ENCODE measurements around the gene TEAD4.

The TEAD4 gene

GRCh38 chr12:3032770-3033538, 73.8 kb downstream of the TEAD4 start:
- DNase-seq (ENCODE audit: low spot score), result no peak

- no peak for DNase-seq (ENCODE audit: low spot score)
Measured at GRCh38 chr12:3033539-3033867, 74.3 kb downstream of the TEAD4 start.

- DNase-seq (ENCODE audit: low spot score), result peak; percentile 86
Measured at GRCh38 chr12:3034067-3034750, 75.0 kb downstream of the TEAD4 start.

GRCh38 chr12:3035171-3035570, 76.0 kb downstream of the TEAD4 start:
- DNase-seq (ENCODE audit: low spot score), result peak; percentile 43

- no peak for DNase-seq (ENCODE audit: low spot score)
Measured at GRCh38 chr12:3035815-3036702, 76.9 kb downstream of the TEAD4 start.

GRCh38 chr12:3036901-3037600, 77.9 kb downstream of the TEAD4 start:
- DNase-seq (ENCODE audit: low spot score), result no peak

GRCh38 chr12:3038166-3038565, 79.0 kb downstream of the TEAD4 start:
- DNase-seq (ENCODE audit: low spot score), result no peak

- DNase-seq (ENCODE audit: low spot score), result no peak
Measured at GRCh38 chr12:3038926-3039510, 79.8 kb downstream of the TEAD4 start.

- DNase-seq (ENCODE audit: low spot score), result no peak
Measured at GRCh38 chr12:3040026-3040656, 80.9 kb downstream of the TEAD4 start.

- no peak for DNase-seq (ENCODE audit: low spot score)
Measured at GRCh38 chr12:3040663-3041544, 81.7 kb downstream of the TEAD4 start.

- peak; percentile 91 for DNase-seq (ENCODE audit: low spot score)
Measured at GRCh38 chr12:3041558-3042164, 82.5 kb downstream of the TEAD4 start.

GRCh38 chr12:3042394-3042793, 83.2 kb downstream of the TEAD4 start:
- DNase-seq (ENCODE audit: low spot score), result peak; percentile 4

- DNase-seq (ENCODE audit: low spot score), result no peak
Measured at GRCh38 chr12:3042826-3043225, 83.6 kb downstream of the TEAD4 start.

GRCh38 chr12:3043406-3043805, 84.2 kb downstream of the TEAD4 start:
- DNase-seq (ENCODE audit: low spot score), result no peak

GRCh38 chr12:3044141-3044630, 85.0 kb downstream of the TEAD4 start:
- no peak for DNase-seq (ENCODE audit: low spot score)

GRCh38 chr12:3045494-3045893, 86.3 kb downstream of the TEAD4 start:
- DNase-seq (ENCODE audit: low spot score), result no peak

- DNase-seq (ENCODE audit: low spot score), result no peak
Measured at GRCh38 chr12:3045989-3046388, 86.8 kb downstream of the TEAD4 start.

GRCh38 chr12:3046441-3047200, 87.4 kb downstream of the TEAD4 start:
- peak; percentile 42 for DNase-seq (ENCODE audit: low spot score)

- no peak for DNase-seq (ENCODE audit: low spot score)
Measured at GRCh38 chr12:3047961-3048360, 88.8 kb downstream of the TEAD4 start.

Measured in AG20443 (cell line).